ENCODE results near the gene SYTL3. TPM values are rescaled to one million over a fixed set of nuclear protein-coding genes. Genes with fewer than 3 reads are reported as not detected.

Gene SYTL3
- total and polyA plus RNA-seq, 9 of the 15 experiments (the other 6 are each of a cell fraction or from before 2014, with no cell fraction given): 0.04 to 0.46 (median 0.17) TPM; not detected in 1

DNA sequence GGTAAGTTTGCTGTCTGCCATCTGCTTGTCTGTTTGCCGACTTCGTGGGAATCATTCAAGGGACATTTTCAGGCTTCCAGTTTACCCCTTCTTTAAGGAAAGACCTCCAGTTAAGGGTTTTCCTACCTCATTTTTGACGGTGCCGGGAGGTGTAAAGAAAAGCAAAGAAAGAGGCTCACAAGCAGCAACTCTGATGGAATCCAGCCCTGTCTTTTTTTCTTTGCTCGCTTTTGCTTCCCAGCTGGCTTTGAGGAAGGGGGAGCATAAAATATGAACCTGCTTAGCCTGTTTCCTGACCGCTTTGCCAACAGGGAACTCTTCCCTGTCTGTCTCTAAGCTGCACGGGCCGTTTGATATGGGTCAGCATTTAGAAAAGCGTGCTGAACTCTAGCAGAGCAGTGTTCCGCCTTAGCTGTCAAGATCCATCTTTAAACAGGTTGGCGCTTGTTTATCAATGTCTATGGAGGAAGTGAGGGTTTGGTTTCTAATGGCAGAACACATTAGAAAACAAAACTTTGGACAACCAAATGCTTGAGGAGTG is 13.8 kb downstream of the SYTL3 start (continued):
- TF ChIP-seq, protein P1, sequence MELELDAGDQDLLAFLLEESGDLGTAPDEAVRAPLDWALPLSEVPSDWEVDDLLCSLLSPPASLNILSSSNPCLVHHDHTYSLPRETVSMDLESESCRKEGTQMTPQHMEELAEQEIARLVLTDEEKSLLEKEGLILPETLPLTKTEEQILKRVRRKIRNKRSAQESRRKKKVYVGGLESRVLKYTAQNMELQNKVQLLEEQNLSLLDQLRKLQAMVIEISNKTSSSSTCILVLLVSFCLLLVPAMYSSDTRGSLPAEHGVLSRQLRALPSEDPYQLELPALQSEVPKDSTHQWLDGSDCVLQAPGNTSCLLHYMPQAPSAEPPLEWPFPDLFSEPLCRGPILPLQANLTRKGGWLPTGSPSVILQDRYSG (tag; conservative IDR thresholded peaks at IDR 0.05; ENCODE audit: low read depth): no peak
- TF ChIP-seq NUFIP1 (IDR thresholded peaks at IDR 0.05; ENCODE audit: partially characterized antibody) (no peak), CBX8 (IDR thresholded peaks at IDR 0.05; ENCODE audit: borderline replicate concordance, extremely low read depth, low read depth, low read length, poor library complexity, severe bottlenecking) (peak; percentile 91), RCOR1 (IDR thresholded peaks at IDR 0.05; ENCODE audit: borderline replicate concordance in 1 of 2, low read depth in 2 of 2, low read length in 2 of 2) (no peak), ZNF174 (CRISPR knock-in tag; IDR thresholded peaks at IDR 0.05) (no peak), ZNF57 (CRISPR knock-in tag; IDR thresholded peaks at IDR 0.05) (no peak), SMARCE1 (IDR thresholded peaks at IDR 0.05) (no peak), EZH2 (IDR thresholded peaks at IDR 0.05; ENCODE audit: borderline replicate concordance, low read depth, low read length) (0 out of 2 replicates have a peak, but pooled peaks have one; percentile 20)
- TF ChIP-seq, protein P2, sequence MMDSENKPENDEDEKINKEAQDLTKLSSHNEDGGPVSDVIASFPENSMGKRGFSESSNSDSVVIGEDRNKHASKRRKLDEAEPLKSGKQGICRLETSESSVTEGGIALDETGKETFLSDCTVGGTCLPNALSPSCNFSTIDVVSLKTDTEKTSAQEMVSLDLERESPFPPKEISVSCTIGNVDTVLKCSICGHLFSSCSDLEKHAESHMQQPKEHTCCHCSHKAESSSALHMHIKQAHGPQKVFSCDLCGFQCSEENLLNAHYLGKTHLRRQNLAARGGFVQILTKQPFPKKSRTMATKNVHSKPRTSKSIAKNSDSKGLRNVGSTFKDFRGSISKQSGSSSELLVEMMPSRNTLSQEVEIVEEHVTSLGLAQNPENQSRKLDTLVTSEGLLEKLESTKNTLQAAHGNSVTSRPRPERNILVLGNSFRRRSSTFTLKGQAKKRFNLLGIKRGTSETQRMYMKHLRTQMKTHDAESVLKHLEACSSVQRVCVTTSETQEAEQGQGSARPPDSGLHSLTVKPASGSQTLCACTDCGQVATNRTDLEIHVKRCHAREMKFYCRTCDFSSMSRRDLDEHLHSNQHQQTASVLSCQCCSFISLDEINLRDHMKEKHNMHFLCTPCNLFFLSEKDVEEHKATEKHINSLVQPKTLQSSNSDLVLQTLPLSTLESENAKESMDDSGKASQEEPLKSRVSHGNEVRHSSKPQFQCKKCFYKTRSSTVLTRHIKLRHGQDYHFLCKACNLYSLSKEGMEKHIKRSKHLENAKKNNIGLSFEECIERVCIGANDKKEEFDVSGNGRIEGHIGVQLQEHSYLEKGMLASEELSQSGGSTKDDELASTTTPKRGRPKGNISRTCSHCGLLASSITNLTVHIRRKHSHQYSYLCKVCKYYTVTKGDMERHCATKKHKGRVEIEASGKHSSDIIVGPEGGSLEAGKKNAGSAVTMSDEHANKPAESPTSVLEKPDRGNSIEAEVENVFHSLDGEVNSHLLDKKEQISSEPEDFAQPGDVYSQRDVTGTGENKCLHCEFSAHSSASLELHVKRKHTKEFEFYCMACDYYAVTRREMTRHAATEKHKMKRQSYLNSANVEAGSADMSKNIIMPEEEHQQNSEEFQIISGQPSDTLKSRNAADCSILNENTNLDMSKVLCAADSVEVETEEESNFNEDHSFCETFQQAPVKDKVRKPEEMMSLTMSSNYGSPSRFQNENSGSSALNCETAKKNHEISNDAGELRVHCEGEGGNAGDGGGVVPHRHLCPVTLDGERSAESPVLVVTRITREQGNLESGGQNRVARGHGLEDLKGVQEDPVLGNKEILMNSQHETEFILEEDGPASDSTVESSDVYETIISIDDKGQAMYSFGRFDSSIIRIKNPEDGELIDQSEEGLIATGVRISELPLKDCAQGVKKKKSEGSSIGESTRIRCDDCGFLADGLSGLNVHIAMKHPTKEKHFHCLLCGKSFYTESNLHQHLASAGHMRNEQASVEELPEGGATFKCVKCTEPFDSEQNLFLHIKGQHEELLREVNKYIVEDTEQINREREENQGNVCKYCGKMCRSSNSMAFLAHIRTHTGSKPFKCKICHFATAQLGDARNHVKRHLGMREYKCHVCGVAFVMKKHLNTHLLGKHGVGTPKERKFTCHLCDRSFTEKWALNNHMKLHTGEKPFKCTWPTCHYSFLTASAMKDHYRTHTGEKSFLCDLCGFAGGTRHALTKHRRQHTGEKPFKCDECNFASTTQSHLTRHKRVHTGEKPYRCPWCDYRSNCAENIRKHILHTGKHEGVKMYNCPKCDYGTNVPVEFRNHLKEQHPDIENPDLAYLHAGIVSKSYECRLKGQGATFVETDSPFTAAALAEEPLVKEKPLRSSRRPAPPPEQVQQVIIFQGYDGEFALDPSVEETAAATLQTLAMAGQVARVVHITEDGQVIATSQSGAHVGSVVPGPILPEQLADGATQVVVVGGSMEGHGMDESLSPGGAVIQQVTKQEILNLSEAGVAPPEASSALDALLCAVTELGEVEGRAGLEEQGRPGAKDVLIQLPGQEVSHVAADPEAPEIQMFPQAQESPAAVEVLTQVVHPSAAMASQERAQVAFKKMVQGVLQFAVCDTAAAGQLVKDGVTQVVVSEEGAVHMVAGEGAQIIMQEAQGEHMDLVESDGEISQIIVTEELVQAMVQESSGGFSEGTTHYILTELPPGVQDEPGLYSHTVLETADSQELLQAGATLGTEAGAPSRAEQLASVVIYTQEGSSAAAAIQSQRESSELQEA (IDR thresholded peaks at IDR 0.05; ENCODE audit: low read depth): no peak
- TF ChIP-seq, protein P3, sequence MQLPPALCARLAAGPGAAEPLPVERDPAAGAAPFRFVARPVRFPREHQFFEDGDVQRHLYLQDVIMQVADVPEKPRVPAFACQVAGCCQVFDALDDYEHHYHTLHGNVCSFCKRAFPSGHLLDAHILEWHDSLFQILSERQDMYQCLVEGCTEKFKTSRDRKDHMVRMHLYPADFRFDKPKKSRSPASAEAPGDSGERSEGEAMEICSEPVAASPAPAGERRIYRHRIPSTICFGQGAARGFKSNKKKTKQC (CRISPR knock-in tag; IDR thresholded peaks at IDR 0.05): no peak
- TF ChIP-seq, protein P4, sequence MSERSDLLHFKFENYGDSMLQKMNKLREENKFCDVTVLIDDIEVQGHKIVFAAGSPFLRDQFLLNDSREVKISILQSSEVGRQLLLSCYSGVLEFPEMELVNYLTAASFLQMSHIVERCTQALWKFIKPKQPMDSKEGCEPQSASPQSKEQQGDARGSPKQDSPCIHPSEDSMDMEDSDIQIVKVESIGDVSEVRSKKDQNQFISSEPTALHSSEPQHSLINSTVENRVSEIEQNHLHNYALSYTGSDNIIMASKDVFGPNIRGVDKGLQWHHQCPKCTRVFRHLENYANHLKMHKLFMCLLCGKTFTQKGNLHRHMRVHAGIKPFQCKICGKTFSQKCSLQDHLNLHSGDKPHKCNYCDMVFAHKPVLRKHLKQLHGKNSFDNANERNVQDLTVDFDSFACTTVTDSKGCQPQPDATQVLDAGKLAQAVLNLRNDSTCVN (CRISPR knock-in tag; IDR thresholded peaks at IDR 0.05): no peak

All from K562 (cell line).